Measurements from ENCODE around the gene ONECUT1.

The ONECUT1 gene

GRCh38 chr15:52782514-52782913, 7.6 kb downstream of the ONECUT1 start:
- no peak for DNase-seq (ENCODE audit: low spot score)

- peak; percentile 58 for DNase-seq (ENCODE audit: low spot score)
Measured at GRCh38 chr15:52780172-52780980, 9.8 kb downstream of the ONECUT1 start.

- DNase-seq (ENCODE audit: low spot score), result no peak
Measured at GRCh38 chr15:52778457-52778856, 11.7 kb downstream of the ONECUT1 start.

GRCh38 chr15:52772766-52773165, 17.4 kb downstream of the ONECUT1 start:
- DNase-seq (ENCODE audit: low spot score), result no peak

GRCh38 chr15:52765785-52766184, 24.4 kb downstream of the ONECUT1 start:
- no peak for DNase-seq (ENCODE audit: low spot score)

GRCh38 chr15:52764731-52765130, 25.4 kb downstream of the ONECUT1 start:
- DNase-seq (ENCODE audit: low spot score), result no peak

GRCh38 chr15:52762621-52763020, 27.5 kb downstream of the ONECUT1 start:
- DNase-seq (ENCODE audit: low spot score), result no peak

- DNase-seq (ENCODE audit: low spot score), result no peak
Measured at GRCh38 chr15:52760562-52760961, 29.6 kb downstream of the ONECUT1 start.

GRCh38 chr15:52759969-52760368, 30.2 kb downstream of the ONECUT1 start:
- no peak for DNase-seq (ENCODE audit: low spot score)

GRCh38 chr15:52757496-52757895, 32.6 kb downstream of the ONECUT1 start:
- DNase-seq (ENCODE audit: low spot score), result no peak

GRCh38 chr15:52751522-52751921, 38.6 kb downstream of the ONECUT1 start:
- no peak for DNase-seq (ENCODE audit: low spot score)

GRCh38 chr15:52749258-52749657, 40.9 kb downstream of the ONECUT1 start:
- no peak for DNase-seq (ENCODE audit: low spot score)

GRCh38 chr15:52746162-52746757, 43.9 kb downstream of the ONECUT1 start:
- DNase-seq (ENCODE audit: low spot score), result no peak

- DNase-seq (ENCODE audit: low spot score), result no peak
Measured at GRCh38 chr15:52745326-52746161, 44.6 kb downstream of the ONECUT1 start.

- DNase-seq (ENCODE audit: low spot score), result no peak
Measured at GRCh38 chr15:52738311-52738710, 51.8 kb downstream of the ONECUT1 start.

GRCh38 chr15:52737720-52738119, 52.4 kb downstream of the ONECUT1 start:
- no peak for DNase-seq (ENCODE audit: low spot score)

GRCh38 chr15:52735231-52736089, 54.7 kb downstream of the ONECUT1 start:
- DNase-seq (ENCODE audit: low spot score), result peak; percentile 76

GRCh38 chr15:52734329-52734728, 55.8 kb downstream of the ONECUT1 start:
- DNase-seq (ENCODE audit: low spot score), result no peak

- no peak for DNase-seq (ENCODE audit: low spot score)
Measured at GRCh38 chr15:52733696-52734255, 56.4 kb downstream of the ONECUT1 start.

- no peak for DNase-seq (ENCODE audit: low spot score)
Measured at GRCh38 chr15:52733088-52733487, 57.0 kb downstream of the ONECUT1 start.

GRCh38 chr15:52732551-52732950, 57.6 kb downstream of the ONECUT1 start:
- DNase-seq (ENCODE audit: low spot score), result no peak
